Mesenchymal stem cell (in vitro differentiated cells and primary cell): ENCODE measurements around the gene SCN1A.

Source experiments
- DNase-seq: peaks from one replicate; pipeline ENCODE4 v3.0.0-alpha.2; 2013
- H2AFZ ChIP-seq: one replicate; pipeline ENCODE4 v1.6.1; 2013; ENCODE audit warnings: low read depth, mild to moderate bottlenecking, control low read depth, inconsistent platforms, low read length, moderate library complexity
- H2AK5ac ChIP-seq: 2 replicates; pipeline ENCODE4 v1.6.1; 2013; ENCODE audit warnings: low read length, moderate library complexity, mild to moderate bottlenecking, inconsistent platforms; ENCODE audit not compliant: severe bottlenecking
- H2BK120ac ChIP-seq: one replicate; pipeline ENCODE4 v1.6.1; 2013; ENCODE audit warnings: low read depth, mild to moderate bottlenecking, inconsistent platforms, low read length, moderate library complexity
- H2BK12ac ChIP-seq, 2 experiments: one replicate each; pipeline ENCODE4 v1.6.1; 2013; ENCODE audit warnings: inconsistent platforms in 2 of 2, low read length in 2 of 2, mild to moderate bottlenecking in 2 of 2, moderate library complexity in 2 of 2, control low read depth in 1 of 2
- H2BK15ac ChIP-seq: one replicate; pipeline ENCODE4 v1.6.1; 2013; ENCODE audit warnings: mild to moderate bottlenecking, low read depth, inconsistent platforms; ENCODE audit not compliant: poor library complexity, severe bottlenecking
- H2BK5ac ChIP-seq: 2 replicates; pipeline ENCODE4 v1.6.1; 2013; ENCODE audit warnings: low read depth, mild to moderate bottlenecking, low read length, control low read depth, inconsistent platforms; ENCODE audit not compliant: poor library complexity, severe bottlenecking
- H3K14ac ChIP-seq, 2 experiments: one replicate each; pipeline ENCODE4 v1.6.1; 2013; ENCODE audit warnings: inconsistent platforms in 2 of 2, low read length in 2 of 2, control low read depth in 1 of 2, mild to moderate bottlenecking in 1 of 2, moderate library complexity in 1 of 2
- H3K18ac ChIP-seq, 2 experiments: one replicate each; pipeline ENCODE4 v1.6.1; 2013; ENCODE audit warnings: inconsistent platforms in 2 of 2, low read length in 2 of 2, control low read depth in 1 of 2, low read depth in 1 of 2, mild to moderate bottlenecking in 1 of 2
- H3K23ac ChIP-seq, 2 experiments: one replicate each; pipeline ENCODE4 v1.6.1; 2013; ENCODE audit warnings: inconsistent platforms in 2 of 2, low read length in 2 of 2, mild to moderate bottlenecking in 2 of 2, moderate library complexity in 2 of 2, control low read depth in 1 of 2
- H3K27ac ChIP-seq: 2 replicates; pipeline ENCODE4 v1.5.1; 2013; ENCODE audit warnings: mild to moderate bottlenecking, moderate library complexity, low read length, control low read depth, inconsistent platforms; ENCODE audit not compliant: poor library complexity, severe bottlenecking
- H3K27me3 ChIP-seq, 2 experiments: 2 replicates each; pipeline versions ENCODE4 v1.6.1 to v1.7.0; 2013; ENCODE audit warnings: low read length in 2 of 2, mild to moderate bottlenecking in 2 of 2, moderate library complexity in 2 of 2, control low read depth in 1 of 2, inconsistent platforms in 1 of 2; ENCODE audit not compliant: control insufficient read depth in 1 of 2, insufficient read depth in 1 of 2
- H3K36me3 ChIP-seq, 2 experiments: 2 replicates each; pipeline versions ENCODE4 v1.6.1 to v1.7.0; 2013; ENCODE audit warnings: low read length in 2 of 2, control low read depth in 1 of 2, inconsistent platforms in 1 of 2, low read depth in 1 of 2, mild to moderate bottlenecking in 1 of 2; ENCODE audit not compliant: insufficient read depth in 2 of 2, control insufficient read depth in 1 of 2
- H3K4ac ChIP-seq, 2 experiments: one replicate each; pipeline ENCODE4 v1.6.1; 2013; ENCODE audit warnings: inconsistent platforms in 2 of 2, low read length in 2 of 2, mild to moderate bottlenecking in 2 of 2, moderate library complexity in 2 of 2, control low read depth in 1 of 2, low read depth in 1 of 2
- H3K4me1 ChIP-seq: 2 replicates; pipeline ENCODE4 v1.6.1; 2013; ENCODE audit warnings: low read depth, low read length, control low read depth; ENCODE audit not compliant: control insufficient read depth, insufficient read depth
- H3K4me2 ChIP-seq: 2 replicates; pipeline ENCODE4 v1.6.1; 2013; ENCODE audit warnings: low read length, mild to moderate bottlenecking, inconsistent platforms; ENCODE audit not compliant: poor library complexity, severe bottlenecking
- H3K4me3 ChIP-seq, 2 experiments: 2 replicates each; pipeline versions ENCODE4 v1.5.1 to v1.7.0; 2013; ENCODE audit warnings: low read length in 2 of 2, mild to moderate bottlenecking in 2 of 2, control low read depth in 1 of 2, low read depth in 1 of 2; ENCODE audit not compliant: insufficient read depth in 1 of 2
- H3K79me1 ChIP-seq: replicated peaks from 2 replicates; pipeline ENCODE4 v1.6.1; 2013; ENCODE audit warnings: mild to moderate bottlenecking, control low read depth, low read length, inconsistent platforms; ENCODE audit not compliant: poor library complexity, severe bottlenecking
- H3K9ac ChIP-seq: 2 replicates; pipeline ENCODE4 v1.7.0; 2013; ENCODE audit warnings: mild to moderate bottlenecking, low read length, moderate library complexity
- H3K9me3 ChIP-seq: 2 replicates; pipeline ENCODE4 v1.7.0; 2013; ENCODE audit warnings: mild to moderate bottlenecking, low read length; ENCODE audit not compliant: control insufficient read depth
- H4K8ac ChIP-seq: one replicate; pipeline ENCODE4 v1.6.1; 2013; ENCODE audit warnings: inconsistent platforms, mild to moderate bottlenecking, low read length, moderate library complexity
- H4K91ac ChIP-seq: one replicate; pipeline ENCODE4 v1.6.1; 2013; ENCODE audit warnings: mild to moderate bottlenecking, low read length, inconsistent platforms
- WGBS: methylation state at CpG from one replicate; pipeline ENCODE4 v1.1.7; 2013; ENCODE audit warnings: mixed read lengths; 5-methylcytosine and 5-hydroxymethylcytosine counted together

The SCN1A gene

GRCh38 chr2:166017208-166017607 is 110.6 kb downstream of the SCN1A start:
- H3K4me3 ChIP-seq: no peak overlapping the region
- H3K14ac ChIP-seq: no peak overlapping the region
- no peak overlapping the region for H2BK5ac ChIP-seq
- no peak overlapping the region for H4K91ac ChIP-seq
- no peaks in the 10 kb centered on the region for H3K79me1 ChIP-seq
- 74% methylated on average over 5 of the region's 5 CpGs for WGBS
- no peak overlapping the region for H3K9ac ChIP-seq
- no peak overlapping the region for H3K18ac ChIP-seq
- H3K4me1 ChIP-seq: no peaks in the 10 kb centered on the region
- no peak overlapping the region for H3K4me2 ChIP-seq
- no peak overlapping the region for H3K27ac ChIP-seq
- H2BK15ac ChIP-seq: no peak overlapping the region
- no peaks in the 10 kb centered on the region for H3K36me3 ChIP-seq
- H2BK12ac ChIP-seq: no peak overlapping the region
- H2BK120ac ChIP-seq: no peak overlapping the region
- no peak overlapping the region for H2AK5ac ChIP-seq
- no peak overlapping the region for H3K4ac ChIP-seq
- no peak overlapping the region for H4K8ac ChIP-seq
- no peak overlapping the region for H3K23ac ChIP-seq
- H3K27me3 ChIP-seq: no peaks in the 10 kb centered on the region
- DNase-seq: no peak
- H2AFZ ChIP-seq: no peak overlapping the region
- H3K9me3 ChIP-seq: no peaks in the 10 kb centered on the region

- H2BK15ac ChIP-seq: no peak overlapping the region
- no peaks in the 10 kb centered on the region for H3K9me3 ChIP-seq
- H3K27ac ChIP-seq: no peak overlapping the region
- H2BK5ac ChIP-seq: no peak overlapping the region
- H2AFZ ChIP-seq: no peak overlapping the region
- H3K14ac ChIP-seq: no peak overlapping the region
- WGBS: 100% methylated on average over 1 of the region's 1 CpG
- no peaks in the 10 kb centered on the region for H3K79me1 ChIP-seq
- no peaks in the 10 kb centered on the region for H3K4me1 ChIP-seq
- H3K4me3 ChIP-seq: no peak overlapping the region
- no peak overlapping the region for H2BK120ac ChIP-seq
- H3K9ac ChIP-seq: no peak overlapping the region
- no peak overlapping the region for H3K4ac ChIP-seq
- no peaks in the 10 kb centered on the region for H3K36me3 ChIP-seq
- no peaks in the 10 kb centered on the region for H3K27me3 ChIP-seq
- no peak overlapping the region for H3K23ac ChIP-seq
- H2BK12ac ChIP-seq: no peak overlapping the region
- no peak overlapping the region for H4K8ac ChIP-seq
- H3K18ac ChIP-seq: no peak overlapping the region
- no peak for DNase-seq
- no peak overlapping the region for H3K4me2 ChIP-seq
- H4K91ac ChIP-seq: no peak overlapping the region
- no peak overlapping the region for H2AK5ac ChIP-seq
These were observed 113.9 kb downstream of the SCN1A start for GRCh38 chr2:166013878-166014277.

- no peak overlapping the region for H3K14ac ChIP-seq
- no peak overlapping the region for H3K4ac ChIP-seq
- H3K27ac ChIP-seq: no peak overlapping the region
- H4K8ac ChIP-seq: no peak overlapping the region
- H3K9me3 ChIP-seq: no peaks in the 10 kb centered on the region
- no peak overlapping the region for H2BK12ac ChIP-seq
- no peak overlapping the region for H3K4me3 ChIP-seq
- no peak overlapping the region for H2BK5ac ChIP-seq
- H3K36me3 ChIP-seq: no peaks in the 10 kb centered on the region
- no peaks in the 10 kb centered on the region for H3K79me1 ChIP-seq
- no peak overlapping the region for H2AK5ac ChIP-seq
- H2AFZ ChIP-seq: no peak overlapping the region
- no peaks in the 10 kb centered on the region for H3K27me3 ChIP-seq
- H3K4me1 ChIP-seq: no peaks in the 10 kb centered on the region
- H2BK120ac ChIP-seq: no peak overlapping the region
- no peak overlapping the region for H3K18ac ChIP-seq
- no peak overlapping the region for H4K91ac ChIP-seq
- WGBS: no CpG with 5 or more reads among the region's 1 CpG
- H3K23ac ChIP-seq: no peak overlapping the region
- no peak overlapping the region for H3K9ac ChIP-seq
- DNase-seq: no peak
- H3K4me2 ChIP-seq: no peak overlapping the region
- H2BK15ac ChIP-seq: no peak overlapping the region
These were observed 116.2 kb downstream of the SCN1A start for GRCh38 chr2:166011660-166012059.

GRCh38 chr2:166000401-166000800 is 127.4 kb downstream of the SCN1A start:
- Histone ChIP-seq H4K91ac (no peak overlapping the region), H3K9me3 (no peaks in the 10 kb centered on the region), H3K23ac (no peak overlapping the region), H3K9ac (no peak overlapping the region), H2AK5ac (no peak overlapping the region), H3K27me3 (no peaks in the 10 kb centered on the region), H2BK120ac (no peak overlapping the region), H3K14ac (no peak overlapping the region), H3K4ac (no peak overlapping the region), H4K8ac (no peak overlapping the region), H2BK5ac (no peak overlapping the region), H3K4me2 (no peak overlapping the region), H3K27ac (no peak overlapping the region), H3K79me1 (no peaks in the 10 kb centered on the region), H3K4me1 (no peaks in the 10 kb centered on the region), H2AFZ (no peak overlapping the region), H2BK15ac (no peak overlapping the region), H3K18ac (no peak overlapping the region), H3K36me3 (no peaks in the 10 kb centered on the region), H2BK12ac (no peak overlapping the region), H3K4me3 (no peak overlapping the region)
- WGBS: 85% methylated on average over 2 of the region's 2 CpGs
- DNase-seq: no peak
